Adipose tissue (tissue), 3 donors: ENCODE measurements around the gene USP8. TPM values are rescaled to one million over a fixed set of nuclear protein-coding genes. Genes with fewer than 3 reads are reported as not detected.

ENCODE experiments used
- polyA plus RNA-seq, 3 donors: library from polyadenylated mRNA; stranded (reverse); fragments of 200-250 nt; gene quantifications; one replicate each; pipeline ENCODE4 v1.2.3, GENCODE V29; 2013
- donor health status: healthy with polysubstance abuse.
- donor health status: Bipolar disorder and iron deficiency.
- donor health status: healthy.

Gene USP8
- polyA plus RNA-seq, 3 donors: 17.5 to 28.3 (median 28.2) TPM

Other genes starting within 250 kb of the USP8 start
- gene SLC27A2, start 242.2 kb upstream of the USP8 start, polyA plus RNA-seq: 1 to 10 TPM; 3.0 to 6.6 (median 5.5) TPM
- 1 to 10 TPM in 1 of 3 donors, under 1 TPM in 2; 0.22 to 4.3 (median 0.44) TPM for gene HDC, start 158.7 kb upstream of the USP8 start, polyA plus RNA-seq
- 10 to 100 TPM in 1 of 3 donors, 1 to 10 TPM in 2; 3.5 to 15.4 (median 6.7) TPM for gene GABPB1, start 69.2 kb upstream of the USP8 start, polyA plus RNA-seq
- not detected for gene USP50, start 122.3 kb downstream of the USP8 start, polyA plus RNA-seq